ENCODE measurements around the gene DCX. TPM values are rescaled to one million over a fixed set of nuclear protein-coding genes. Genes with fewer than 3 reads are reported as not detected.

DCX gene
- 1 to 10 TPM; 1.5 to 2.4 (median 1.8) TPM for polyA plus RNA-seq (ENCODE audit: insufficient read length in 4 of 4)

DNA sequence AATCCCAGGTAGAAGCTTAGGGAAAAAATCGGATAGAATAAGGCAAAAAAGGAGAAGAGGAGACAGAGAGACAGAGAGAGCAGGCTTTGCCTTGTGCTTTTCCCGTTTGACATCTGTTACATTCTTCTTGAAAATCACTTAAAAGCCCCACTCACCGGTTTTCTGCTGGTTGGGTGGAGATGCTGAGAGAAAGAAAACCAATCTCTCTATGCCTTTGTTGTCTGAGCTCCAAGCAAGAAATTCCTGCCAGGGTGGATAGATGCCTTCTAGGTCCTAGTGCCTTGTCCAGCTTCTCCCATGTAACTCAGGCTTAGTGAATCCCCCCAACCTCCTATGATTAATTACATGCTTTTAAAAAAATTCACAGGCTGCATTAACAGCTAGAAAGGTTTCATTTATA, at the start of gene DCX:
Gene DCX (minus strand): TSS at position 210 of the 400 bp plus-strand sequence. CDS start 1,794 bp downstream, outside the sequence.
- no peak for DNase-seq (ENCODE audit: low read depth in 4 of 4, low spot score in 2 of 4)

DNA sequence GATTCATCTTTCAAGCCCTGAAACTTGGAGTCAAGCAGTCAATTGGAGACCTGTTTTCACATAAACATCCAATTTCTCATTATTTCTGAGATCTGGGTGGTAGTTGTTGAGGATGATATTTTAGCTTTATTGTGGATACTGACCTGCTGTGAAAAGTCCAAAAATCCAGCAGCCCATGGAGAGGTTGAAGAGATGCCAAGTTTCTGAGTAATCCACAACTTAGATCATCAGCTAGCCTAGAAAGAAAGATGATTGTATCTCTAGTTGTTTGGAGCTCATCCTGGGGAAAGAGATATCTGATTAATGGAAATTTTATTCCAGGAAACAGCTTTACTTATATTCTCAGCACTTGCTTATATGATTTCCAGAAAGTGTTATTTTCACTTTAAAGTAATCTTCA, 48.6 kb upstream of the DCX start:
- no peak for DNase-seq (ENCODE audit: low read depth in 4 of 4, low spot score in 2 of 4)

DNA sequence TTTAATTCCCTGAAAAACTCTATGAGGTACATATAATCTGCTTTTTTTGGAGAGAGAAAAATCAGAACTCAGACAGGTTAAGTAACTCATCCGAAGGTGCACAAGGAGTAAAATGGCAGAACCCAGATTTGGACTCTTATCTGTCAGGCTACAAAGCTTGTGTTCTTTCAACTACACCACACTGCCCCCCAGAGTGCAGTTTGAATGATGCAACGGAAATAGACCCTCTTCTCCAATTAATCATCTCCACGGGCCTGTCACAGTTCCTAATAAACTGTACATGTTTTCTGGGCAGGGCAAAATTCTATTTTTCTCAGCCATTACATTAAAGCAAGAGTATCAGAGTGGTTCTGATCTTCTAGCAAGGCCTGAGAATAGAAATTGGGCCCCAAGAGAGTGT, 35.3 kb upstream of the DCX start:
- DNase-seq (ENCODE audit: low read depth in 4 of 4, low spot score in 2 of 4), result no peak

DNA sequence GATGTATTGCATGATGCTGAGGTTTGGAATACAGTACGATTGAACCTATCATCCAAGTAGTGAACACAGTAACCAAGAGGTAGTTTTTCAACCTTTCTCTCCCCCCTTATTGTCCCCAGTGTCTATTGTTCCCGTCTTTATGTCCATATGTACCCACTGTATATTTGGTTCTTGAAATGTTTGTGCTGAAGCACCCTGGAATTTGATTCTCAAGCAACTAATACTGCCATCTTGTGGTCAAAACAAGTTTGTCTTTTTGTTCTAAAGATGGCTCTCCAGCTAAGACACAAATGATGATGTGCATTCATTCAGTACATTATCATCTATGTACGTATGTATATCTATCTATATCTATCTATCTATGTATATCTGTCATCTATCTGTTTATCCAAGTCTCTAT, 33.5 kb upstream of the DCX start:
- DNase-seq (ENCODE audit: low read depth in 4 of 4, low spot score in 2 of 4), result peak in 1 of 4 donors; percentile 1

DNA sequence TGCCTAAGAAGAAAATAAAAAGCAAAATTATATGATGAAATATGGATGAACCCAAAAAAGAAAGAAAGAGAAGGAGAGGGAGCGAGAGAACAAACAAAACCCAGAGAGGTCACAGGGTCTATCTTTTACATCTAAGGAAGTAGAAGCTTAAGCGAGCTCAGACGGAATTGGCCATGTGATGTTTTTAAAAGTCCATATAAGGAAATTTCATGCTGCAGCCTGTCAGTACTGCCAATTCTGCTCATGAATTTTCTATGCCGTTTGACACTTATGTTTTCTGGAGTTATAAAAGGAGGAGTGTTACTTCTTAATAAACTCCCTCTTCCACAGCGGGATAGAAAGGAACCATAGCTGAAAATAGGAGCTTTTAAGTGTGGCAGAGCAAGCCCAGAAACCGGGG, 32.9 kb upstream of the DCX start:
- DNase-seq (ENCODE audit: low read depth in 4 of 4, low spot score in 2 of 4), result no peak

DNA sequence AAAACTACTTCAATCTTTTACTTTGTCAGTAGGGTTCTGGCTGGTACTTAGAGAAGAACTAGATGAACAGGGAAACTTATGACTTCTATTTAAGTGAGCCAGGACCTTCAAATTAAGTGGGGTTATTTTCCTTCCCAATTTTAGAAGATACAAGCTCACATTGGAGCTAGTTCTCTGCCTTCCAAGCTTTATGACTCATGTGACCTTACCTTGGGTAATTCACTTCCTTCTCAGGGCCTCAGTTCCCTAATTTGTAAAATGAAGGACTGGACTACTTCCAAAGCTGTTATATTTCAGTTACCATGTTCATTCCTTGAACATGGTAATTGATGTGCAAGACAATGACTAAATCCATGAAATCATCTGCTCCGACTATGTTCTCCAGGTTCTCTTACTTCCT, 32.0 kb upstream of the DCX start:
- DNase-seq (ENCODE audit: low read depth in 4 of 4, low spot score in 2 of 4), result no peak

DNA sequence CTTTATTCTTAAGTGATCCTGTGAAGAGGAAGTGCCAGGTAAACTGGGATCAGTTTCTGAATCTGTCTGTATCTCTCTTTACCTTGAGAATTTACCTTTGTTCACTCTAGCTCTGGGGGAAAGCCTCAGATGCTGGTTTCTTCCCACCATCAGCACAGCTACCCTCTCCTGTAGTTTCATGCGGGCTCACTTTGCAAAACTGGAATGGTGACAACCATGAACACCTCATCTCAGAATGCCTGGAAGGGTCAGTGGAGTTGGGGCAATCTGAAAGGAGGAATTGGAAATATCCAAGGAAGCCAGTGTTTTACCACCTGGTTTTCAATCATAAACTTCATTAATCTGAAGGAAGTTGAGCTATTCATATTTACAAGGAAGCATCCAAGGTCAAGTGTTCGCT, 30.8 kb upstream of the DCX start:
- no peak for DNase-seq (ENCODE audit: low read depth in 4 of 4, low spot score in 2 of 4)

DNA sequence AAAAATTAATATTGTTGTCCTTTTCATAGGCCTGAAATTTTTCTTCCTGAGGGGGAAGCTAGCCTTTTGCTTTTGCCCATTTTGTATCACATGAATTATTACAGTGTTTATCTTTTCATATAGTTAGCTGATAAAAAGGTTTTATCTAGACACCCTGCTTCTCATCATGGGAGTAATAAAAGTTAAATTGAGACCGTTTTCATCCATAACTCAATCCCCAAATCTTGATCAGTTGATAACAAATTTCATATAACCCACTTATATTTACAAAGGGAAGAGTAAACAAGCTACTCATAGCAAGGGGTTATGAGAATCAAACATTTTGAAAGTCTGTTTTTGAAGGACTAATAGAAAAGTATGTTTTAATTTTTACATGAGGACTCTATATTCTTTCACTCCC, 23.5 kb upstream of the DCX start:
- DNase-seq (ENCODE audit: low read depth in 4 of 4, low spot score in 2 of 4), result no peak

DNA sequence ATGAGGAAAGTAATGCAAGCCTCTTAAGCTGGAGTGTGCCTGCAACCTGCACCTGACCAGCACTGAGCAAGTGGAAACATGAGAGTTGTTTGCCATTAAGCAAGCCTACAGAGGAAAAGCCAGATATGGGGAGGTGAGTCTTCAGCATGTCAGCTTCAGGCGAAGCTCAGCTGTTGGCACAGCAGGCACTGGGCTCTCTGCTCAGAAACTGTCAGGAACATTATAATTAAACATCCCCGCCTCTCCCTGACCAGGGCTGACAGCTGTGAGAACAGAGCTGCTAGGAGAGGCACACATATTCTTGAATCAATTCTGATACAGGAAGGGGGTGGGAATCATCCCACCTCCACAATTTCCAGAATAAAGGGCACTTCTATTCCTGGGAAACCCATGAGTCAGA, 19.0 kb upstream of the DCX start:
- DNase-seq (ENCODE audit: low read depth in 4 of 4, low spot score in 2 of 4), result no peak

DNA sequence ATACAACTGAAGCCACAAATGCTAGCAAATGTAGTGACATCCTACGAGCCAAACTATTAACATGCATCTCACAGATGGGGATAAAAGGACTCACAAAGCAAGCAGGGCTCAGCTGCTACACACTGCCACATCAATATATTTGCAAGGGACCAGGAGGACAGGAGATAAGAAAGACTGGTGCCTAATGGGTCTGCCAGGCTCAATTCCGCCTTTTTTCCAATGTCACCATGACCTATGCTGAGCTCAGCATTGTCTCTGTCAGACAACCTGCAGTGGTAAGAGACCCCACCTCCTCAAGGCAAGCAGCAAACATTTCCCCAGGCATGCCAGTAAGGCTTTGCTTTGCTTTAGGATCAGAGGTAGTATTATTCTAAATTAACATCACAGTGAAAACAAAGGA, 435 bp downstream of the DCX start:
- no peak for DNase-seq (ENCODE audit: low read depth in 4 of 4, low spot score in 2 of 4)

DNA sequence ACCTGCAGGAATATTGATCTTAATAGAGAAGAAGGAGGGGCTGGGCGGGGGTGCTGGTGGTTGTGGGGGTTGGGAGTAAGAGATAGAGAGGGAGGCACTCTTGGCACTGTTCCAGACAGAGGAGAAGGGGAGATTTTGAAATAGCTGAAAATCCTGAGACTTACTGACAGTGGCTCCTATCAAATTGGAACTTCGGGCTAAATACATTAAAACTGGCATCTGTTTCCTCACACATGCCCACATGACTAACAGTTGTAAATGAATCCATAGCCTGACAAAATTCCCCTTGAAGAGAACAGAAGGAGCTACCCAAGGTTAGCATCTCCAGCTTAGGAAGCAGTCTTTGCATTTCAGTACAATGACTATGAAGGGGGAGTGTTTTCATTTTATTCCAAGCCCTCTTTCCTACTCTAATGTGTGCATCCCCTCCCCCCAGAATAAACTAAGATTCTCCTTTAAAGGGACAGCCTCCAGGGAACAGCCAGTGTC, 1.4 kb downstream of the DCX start:
- DNase-seq (ENCODE audit: low read depth in 4 of 4, low spot score in 2 of 4), result no peak

DNA sequence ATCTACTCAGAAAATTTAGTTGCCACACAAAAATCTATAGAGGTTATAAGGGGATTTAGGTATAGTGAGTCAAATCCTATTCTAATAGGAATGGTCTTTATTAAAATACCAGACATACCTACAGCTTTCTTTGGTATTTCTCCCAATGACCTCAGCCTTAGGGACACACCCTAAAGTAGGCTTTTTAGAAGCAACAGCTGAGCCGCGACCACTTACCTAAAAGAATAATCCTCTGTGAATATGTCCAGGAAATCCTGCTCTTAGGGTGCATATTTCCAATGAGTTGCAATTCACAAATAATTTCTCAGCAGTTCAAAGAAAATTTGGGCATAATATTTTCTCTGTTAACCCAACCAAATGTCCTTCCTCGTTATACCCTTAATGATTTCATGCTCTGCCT, 2.7 kb downstream of the DCX start:
- no peak for DNase-seq (ENCODE audit: low read depth in 4 of 4, low spot score in 2 of 4)

DNA sequence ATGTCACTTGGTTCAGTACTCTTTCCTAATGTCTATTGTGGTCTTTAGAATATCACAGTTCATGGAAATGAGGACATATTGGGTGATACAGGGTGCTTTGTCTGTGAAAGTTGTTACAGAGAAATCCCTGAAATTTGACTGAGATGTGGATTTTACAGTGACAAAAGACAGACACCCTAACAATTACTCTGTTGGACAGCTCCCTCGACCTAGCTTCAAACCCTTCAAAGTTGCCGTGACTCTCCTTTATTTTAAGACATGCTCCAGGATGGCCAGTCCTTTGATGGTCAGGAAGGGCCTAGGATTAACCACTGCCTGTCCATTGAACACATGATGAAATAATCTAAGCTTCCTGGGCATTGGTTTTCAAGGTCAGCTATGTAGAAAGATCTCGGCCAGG, 4.0 kb downstream of the DCX start:
- DNase-seq (ENCODE audit: low read depth in 4 of 4, low spot score in 2 of 4), result no peak

DNA sequence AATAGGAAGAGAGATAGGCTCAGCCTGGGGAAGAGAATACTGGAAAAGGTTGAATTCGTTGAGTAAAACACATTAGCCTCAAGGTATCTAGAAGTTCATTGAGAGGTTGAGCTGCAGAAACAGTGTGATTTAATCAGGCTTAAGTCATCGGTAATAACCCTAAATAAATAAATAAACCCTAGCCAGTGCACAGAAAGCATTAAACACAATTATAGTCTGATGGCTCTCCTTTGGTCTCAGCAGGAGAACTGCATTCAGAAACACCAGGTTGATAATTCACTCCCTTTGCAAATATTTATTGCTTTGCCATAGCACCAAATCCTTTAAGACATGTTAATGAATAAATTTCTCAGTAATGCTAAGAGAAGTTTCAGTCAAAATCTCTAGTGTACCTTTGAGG, 9.6 kb downstream of the DCX start:
- DNase-seq (ENCODE audit: low read depth in 4 of 4, low spot score in 2 of 4), result no peak

DNA sequence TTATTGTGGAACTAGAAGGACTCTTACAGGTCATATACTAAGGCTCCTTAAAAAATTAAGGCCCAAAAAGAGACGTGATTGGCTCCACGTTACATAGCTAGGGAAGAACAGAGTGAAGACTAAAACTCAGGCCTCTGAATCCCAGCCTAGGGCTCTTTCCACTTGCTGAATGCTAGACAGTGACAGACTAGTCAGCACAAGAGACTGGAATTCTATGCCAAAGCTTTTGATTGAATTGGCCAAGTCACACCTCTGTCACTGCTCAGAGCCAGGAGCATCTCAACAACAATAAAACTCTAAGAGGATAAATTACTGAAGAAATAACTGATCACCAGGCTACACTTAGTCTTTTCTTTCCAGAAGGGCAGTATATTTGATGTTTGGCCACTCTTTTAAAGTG, 16.8 kb downstream of the DCX start:
- DNase-seq (ENCODE audit: low read depth in 4 of 4, low spot score in 2 of 4), result no peak

DNA sequence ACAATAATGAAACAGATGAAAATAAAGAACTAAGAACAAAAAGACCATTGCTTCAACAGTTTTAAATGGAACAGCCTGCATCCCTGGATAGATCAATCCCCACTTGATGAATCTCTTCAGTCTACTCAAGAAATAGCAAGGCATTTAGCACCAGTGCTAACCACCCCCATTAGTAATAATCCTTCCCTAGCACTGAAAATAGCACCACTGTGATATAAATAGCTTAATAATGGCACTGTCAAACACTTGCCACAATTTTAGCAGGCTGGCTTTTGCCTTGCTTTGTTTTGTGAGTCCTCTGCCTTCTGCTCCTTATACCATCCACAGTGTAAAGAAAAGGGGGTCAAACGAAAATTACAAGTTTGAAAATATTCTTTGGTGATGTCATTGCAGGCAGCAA, 17.4 kb downstream of the DCX start:
- no peak for DNase-seq (ENCODE audit: low read depth in 4 of 4, low spot score in 2 of 4)

DNA sequence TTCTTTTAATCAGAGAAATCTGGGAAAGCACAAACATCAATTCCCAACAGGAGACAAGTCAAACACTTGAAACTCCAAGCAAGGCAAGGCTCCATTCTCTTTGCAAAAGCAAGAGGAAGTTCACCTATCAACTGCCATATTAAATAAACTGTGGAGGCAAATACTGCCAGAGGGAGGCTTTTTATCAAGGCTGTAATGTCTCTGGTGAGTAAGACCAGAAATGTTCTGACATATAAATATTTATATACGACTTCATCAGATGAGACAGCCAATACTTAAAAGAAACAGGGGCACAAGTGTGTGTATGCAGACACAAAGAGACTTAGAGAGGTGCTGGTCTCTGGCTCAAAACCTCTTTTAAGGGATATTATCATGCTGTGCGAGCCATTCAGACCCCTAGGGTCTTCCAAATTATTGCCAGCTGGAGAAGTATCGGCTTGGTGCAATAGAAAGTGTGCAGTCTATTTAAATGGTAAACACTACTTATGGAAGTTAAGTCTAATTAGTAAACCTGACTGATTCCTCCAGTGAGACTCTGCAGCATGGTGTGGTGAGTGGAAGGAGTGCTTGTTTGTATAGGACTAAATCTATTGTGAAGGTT, 24.4 kb downstream of the DCX start:
- DNase-seq (ENCODE audit: low read depth in 4 of 4, low spot score in 2 of 4), result no peak

DNA sequence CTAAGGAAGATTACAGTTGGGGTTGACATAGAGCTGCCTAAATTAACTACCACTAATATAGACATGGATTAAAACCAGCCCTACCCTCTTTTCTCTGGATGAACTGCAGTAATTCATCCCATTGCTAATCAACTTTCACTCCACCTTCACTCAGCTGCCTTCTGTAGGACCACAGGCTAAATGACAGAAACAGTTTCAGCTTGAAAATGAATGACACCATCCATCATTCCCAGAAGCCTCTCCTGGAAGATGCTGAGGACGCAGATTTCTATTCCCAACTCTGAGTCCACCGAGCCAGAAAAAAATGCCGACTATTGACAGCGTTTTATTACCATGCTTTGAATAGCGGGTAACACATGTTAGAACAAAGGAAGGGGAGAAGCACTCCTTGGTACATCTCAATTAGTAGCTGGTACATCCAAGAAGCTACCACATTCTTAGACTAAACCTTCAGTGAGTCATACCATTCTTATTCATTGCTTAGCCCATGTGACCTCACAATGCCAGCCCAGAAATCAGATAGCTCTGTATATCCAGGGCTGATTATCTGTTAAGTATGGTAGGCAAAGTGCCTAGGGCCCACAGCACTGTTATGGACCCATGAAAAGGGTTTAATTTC, 25.3 kb downstream of the DCX start:
- no peak for DNase-seq (ENCODE audit: low read depth in 4 of 4, low spot score in 2 of 4)

DNA sequence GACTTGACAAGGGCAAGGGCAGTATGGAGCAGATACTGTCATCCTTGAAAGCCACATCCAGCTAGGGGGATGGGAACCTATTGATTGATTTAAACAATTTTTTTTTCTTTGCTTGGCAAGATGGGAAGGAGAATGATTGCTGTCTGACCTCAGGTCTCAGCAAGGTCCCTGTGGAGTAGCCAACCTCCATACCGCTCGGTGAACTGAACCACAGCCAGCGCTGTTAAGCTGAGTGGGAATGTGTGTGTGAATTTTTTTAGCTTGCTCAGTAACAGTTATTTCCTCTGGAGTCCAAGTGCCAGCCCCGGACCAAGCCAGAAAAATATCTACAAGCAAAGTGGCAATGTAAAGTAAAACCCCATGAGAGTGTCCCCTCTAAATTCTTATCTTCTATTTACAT, 25.9 kb downstream of the DCX start:
- DNase-seq (ENCODE audit: low read depth in 4 of 4, low spot score in 2 of 4), result no peak

DNA sequence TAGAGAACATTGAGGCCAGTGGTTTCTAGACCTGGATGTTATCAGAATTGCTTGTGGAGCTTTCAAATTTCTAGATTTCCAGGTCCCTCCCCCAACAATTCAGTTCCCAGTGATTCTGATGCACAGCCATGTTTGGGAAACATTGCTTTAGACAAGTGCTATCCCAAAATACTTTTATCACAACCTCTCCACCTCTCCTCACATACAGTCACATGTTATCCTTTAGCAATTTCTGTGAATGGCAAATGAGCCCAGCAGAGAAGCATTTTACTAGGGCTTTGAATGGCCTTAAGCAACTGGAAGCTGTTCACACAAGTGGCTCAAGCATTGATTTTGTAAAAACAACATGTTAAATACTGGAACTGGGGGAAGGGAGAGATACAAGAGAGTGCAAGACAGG, 29.7 kb downstream of the DCX start:
- no peak for DNase-seq (ENCODE audit: low read depth in 4 of 4, low spot score in 2 of 4)

DNA sequence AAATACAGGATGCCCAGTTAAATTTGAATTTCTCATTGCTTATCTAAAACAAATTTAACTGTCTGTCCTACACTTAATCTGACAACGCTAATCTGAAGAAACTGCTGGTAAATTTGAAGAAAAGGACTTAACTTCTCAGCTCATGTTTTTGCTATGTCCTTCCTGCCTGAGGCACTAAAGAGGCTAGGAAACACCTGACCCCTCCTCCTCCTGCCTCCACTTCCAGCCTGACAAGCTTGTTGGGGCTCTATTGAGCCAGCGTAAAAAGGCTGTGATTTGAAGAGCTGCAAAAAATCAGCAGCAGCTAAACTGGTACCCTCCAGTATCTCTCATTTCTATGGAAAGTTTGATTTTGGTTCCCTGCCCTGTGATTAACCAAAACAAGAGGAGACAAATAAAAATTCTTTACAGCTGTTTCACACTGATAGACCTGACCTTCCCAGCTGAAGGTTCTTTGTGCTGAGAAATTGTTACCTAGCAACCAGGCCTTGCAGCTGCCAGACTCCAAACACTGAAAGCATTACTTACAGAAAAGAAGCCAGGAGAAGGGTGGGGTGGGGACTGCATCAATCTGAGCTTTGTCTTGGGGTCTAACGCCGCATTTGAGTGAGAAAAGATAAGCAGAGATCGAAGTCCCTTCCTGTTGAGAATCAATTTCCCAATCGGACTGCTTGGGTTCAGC, 35.0 kb downstream of the DCX start:
- DNase-seq (ENCODE audit: low read depth in 4 of 4, low spot score in 2 of 4), result no peak

DNA sequence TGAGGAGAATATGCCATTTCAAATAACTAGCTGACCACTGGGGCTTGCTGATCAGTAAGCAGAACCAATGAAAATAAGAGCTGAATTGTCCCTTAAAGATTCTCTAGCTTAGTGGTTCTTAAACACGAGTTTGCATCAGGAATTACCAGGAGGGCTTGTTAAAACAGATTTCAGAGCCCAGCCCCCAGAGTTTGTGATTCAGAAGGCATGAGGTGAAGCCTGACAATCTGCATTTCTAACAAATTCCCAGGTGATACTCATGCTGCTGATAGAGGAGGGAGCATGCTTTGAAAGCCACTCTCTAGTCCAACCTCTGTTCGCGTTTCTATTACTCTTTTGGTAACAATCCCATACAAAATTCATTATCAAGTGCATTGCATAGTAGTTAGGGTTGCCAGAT, 35.5 kb downstream of the DCX start:
- DNase-seq (ENCODE audit: low read depth in 4 of 4, low spot score in 2 of 4), result no peak

Data from left renal cortex interstitium (tissue), 4 donors.